IPS-20b (cell line): Measurements from ENCODE around the gene HTR2B.
"Not testable (repeated sequence)": the region's sequence is repeated elsewhere in the genome, so short reads cannot be mapped to it uniquely, and the experiment has no call there.

ENCODE experiments used
- H3K27ac ChIP-seq: one replicate; pipeline ENCODE4 v1.5.1; 2013; ENCODE audit warnings: low read length
- H3K27me3 ChIP-seq: 2 replicates; pipeline ENCODE4 v1.6.1; 2013; ENCODE audit warnings: mild to moderate bottlenecking, low read length, inconsistent platforms; ENCODE audit not compliant: insufficient read depth
- H3K36me3 ChIP-seq: 2 replicates; pipeline ENCODE4 v1.6.1; 2013; ENCODE audit warnings: low read depth, mild to moderate bottlenecking, inconsistent platforms, low read length, moderate library complexity; ENCODE audit not compliant: insufficient read depth
- H3K4me1 ChIP-seq: 2 replicates; pipeline ENCODE4 v1.6.1; 2013; ENCODE audit warnings: mild to moderate bottlenecking, control low read depth, inconsistent platforms, low read length, moderate library complexity; ENCODE audit not compliant: insufficient read depth
- H3K4me3 ChIP-seq: 2 replicates; pipeline ENCODE4 v1.5.1; 2013; ENCODE audit warnings: mild to moderate bottlenecking, low read length, inconsistent platforms
- H3K9ac ChIP-seq: 2 replicates; pipeline ENCODE4 v1.6.1; 2013; ENCODE audit warnings: low read depth, mild to moderate bottlenecking, inconsistent platforms, low read length, moderate library complexity
- H3K9me3 ChIP-seq: 2 replicates; pipeline ENCODE4 v1.6.1; 2013; ENCODE audit warnings: mild to moderate bottlenecking, low read depth, low read length, inconsistent platforms; ENCODE audit not compliant: insufficient read depth

Gene HTR2B

GRCh38 chr2:231160701-231161100 lies 35.9 kb upstream of the HTR2B start:
- Histone ChIP-seq H3K4me1 (peaks cover 13% of the 10 kb centered on the region), H3K9ac (no peak overlapping the region), H3K9me3 (no peaks in the 10 kb centered on the region), H3K27ac (no peak overlapping the region), H3K36me3 (peaks cover 55% of the 10 kb centered on the region), H3K27me3 (no peaks in the 10 kb centered on the region), H3K4me3 (no peak overlapping the region)

- H3K4me1 ChIP-seq = peaks cover 13% of the 10 kb centered on the region
- H3K9me3 ChIP-seq = no peaks in the 10 kb centered on the region
- H3K27ac ChIP-seq = no peak overlapping the region
- H3K9ac ChIP-seq = no peak overlapping the region
- no peak overlapping the region for H3K4me3 ChIP-seq
- no peaks in the 10 kb centered on the region for H3K27me3 ChIP-seq
- peaks cover 53% of the 10 kb centered on the region for H3K36me3 ChIP-seq
Measured at GRCh38 chr2:231159306-231159705, 34.5 kb upstream of the HTR2B start.

- no peaks in the 10 kb centered on the region for H3K9me3 ChIP-seq
- no peak overlapping the region for H3K27ac ChIP-seq
- H3K4me1 ChIP-seq = no peaks in the 10 kb centered on the region
- H3K36me3 ChIP-seq = peaks cover 56% of the 10 kb centered on the region
- no peak overlapping the region for H3K4me3 ChIP-seq
- H3K9ac ChIP-seq = no peak overlapping the region
- no peaks in the 10 kb centered on the region for H3K27me3 ChIP-seq
Measured at GRCh38 chr2:231152800-231153557, 28.1 kb upstream of the HTR2B start.

- no peak overlapping the region for H3K9ac ChIP-seq
- H3K27me3 ChIP-seq = no peaks in the 10 kb centered on the region
- H3K36me3 ChIP-seq = peaks cover 47% of the 10 kb centered on the region
- no peaks in the 10 kb centered on the region for H3K9me3 ChIP-seq
- no peaks in the 10 kb centered on the region for H3K4me1 ChIP-seq
- no peak overlapping the region for H3K27ac ChIP-seq
- no peak overlapping the region for H3K4me3 ChIP-seq
Measured at GRCh38 chr2:231146665-231147064, 21.8 kb upstream of the HTR2B start.

GRCh38 chr2:231144896-231145295 lies 20.1 kb upstream of the HTR2B start:
- Histone ChIP-seq H3K9ac (no peak overlapping the region), H3K9me3 (no peaks in the 10 kb centered on the region), H3K27me3 (no peaks in the 10 kb centered on the region), H3K27ac (no peak overlapping the region), H3K4me1 (no peaks in the 10 kb centered on the region), H3K4me3 (no peak overlapping the region), H3K36me3 (peaks cover 41% of the 10 kb centered on the region)

DNA sequence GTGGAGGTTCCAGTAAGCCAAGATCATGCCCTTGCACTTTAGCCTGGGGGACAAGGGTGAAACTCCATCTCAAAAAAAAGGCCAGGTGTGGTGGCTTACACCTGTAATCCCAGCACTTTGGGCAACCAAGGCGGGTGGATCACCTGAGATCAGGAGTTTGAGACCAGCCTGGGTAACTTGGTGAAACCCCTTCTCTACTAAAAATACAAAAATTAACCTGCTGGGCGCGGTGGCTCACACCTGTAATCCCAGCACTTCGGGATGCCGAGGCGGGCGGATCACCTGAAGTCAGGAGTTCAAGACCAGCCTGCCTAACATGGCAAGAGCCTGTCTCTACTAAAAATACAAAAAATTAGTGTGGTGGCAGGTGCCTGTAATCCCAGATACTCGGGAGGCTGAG lies 16.0 kb upstream of the HTR2B start:
- H3K36me3 ChIP-seq = peaks cover 20% of the 10 kb centered on the region; the same call in 1 of the 2 replicates
- H3K27ac ChIP-seq, H3K27me3 ChIP-seq, H3K9me3 ChIP-seq, H3K4me3 ChIP-seq, H3K9ac ChIP-seq, H3K4me1 ChIP-seq: not testable (repeated sequence)

GRCh38 chr2:231139796-231140195 lies 15.0 kb upstream of the HTR2B start:
- H3K27me3 ChIP-seq = no peaks in the 10 kb centered on the region

GRCh38 chr2:231138699-231139098 lies 13.9 kb upstream of the HTR2B start:
- H3K4me1 ChIP-seq = peaks cover 2% of the 10 kb centered on the region; the same call in 1 of the 2 replicates
- peaks cover 20% of the 10 kb centered on the region; the same call in 1 of the 2 replicates for H3K36me3 ChIP-seq
- no peaks in the 10 kb centered on the region for H3K9me3 ChIP-seq
- H3K27me3 ChIP-seq = no peaks in the 10 kb centered on the region
- H3K4me3 ChIP-seq = no peak overlapping the region
- no peak overlapping the region for H3K27ac ChIP-seq
- no peak overlapping the region for H3K9ac ChIP-seq

More at GRCh38 chr2:231139796-231140195, 15.0 kb upstream of the HTR2B start:
- no peak overlapping the region for H3K9ac ChIP-seq
- H3K4me1 ChIP-seq = no peaks in the 10 kb centered on the region
- no peak overlapping the region for H3K27ac ChIP-seq
- peaks cover 20% of the 10 kb centered on the region; the same call in 1 of the 2 replicates for H3K36me3 ChIP-seq
- H3K9me3 ChIP-seq = no peaks in the 10 kb centered on the region
- no peak overlapping the region for H3K4me3 ChIP-seq

GRCh38 chr2:231134910-231135655 lies 10.2 kb upstream of the HTR2B start:
- H3K9ac ChIP-seq = no peak overlapping the region
- no peak overlapping the region for H3K27ac ChIP-seq
- H3K36me3 ChIP-seq = peaks cover 20% of the 10 kb centered on the region; the same call in 1 of the 2 replicates
- H3K4me3 ChIP-seq = no peak overlapping the region
- H3K4me1 ChIP-seq = peaks cover 17% of the 10 kb centered on the region; the same call in 1 of the 2 replicates
- no peaks in the 10 kb centered on the region for H3K27me3 ChIP-seq
- no peaks in the 10 kb centered on the region for H3K9me3 ChIP-seq

DNA sequence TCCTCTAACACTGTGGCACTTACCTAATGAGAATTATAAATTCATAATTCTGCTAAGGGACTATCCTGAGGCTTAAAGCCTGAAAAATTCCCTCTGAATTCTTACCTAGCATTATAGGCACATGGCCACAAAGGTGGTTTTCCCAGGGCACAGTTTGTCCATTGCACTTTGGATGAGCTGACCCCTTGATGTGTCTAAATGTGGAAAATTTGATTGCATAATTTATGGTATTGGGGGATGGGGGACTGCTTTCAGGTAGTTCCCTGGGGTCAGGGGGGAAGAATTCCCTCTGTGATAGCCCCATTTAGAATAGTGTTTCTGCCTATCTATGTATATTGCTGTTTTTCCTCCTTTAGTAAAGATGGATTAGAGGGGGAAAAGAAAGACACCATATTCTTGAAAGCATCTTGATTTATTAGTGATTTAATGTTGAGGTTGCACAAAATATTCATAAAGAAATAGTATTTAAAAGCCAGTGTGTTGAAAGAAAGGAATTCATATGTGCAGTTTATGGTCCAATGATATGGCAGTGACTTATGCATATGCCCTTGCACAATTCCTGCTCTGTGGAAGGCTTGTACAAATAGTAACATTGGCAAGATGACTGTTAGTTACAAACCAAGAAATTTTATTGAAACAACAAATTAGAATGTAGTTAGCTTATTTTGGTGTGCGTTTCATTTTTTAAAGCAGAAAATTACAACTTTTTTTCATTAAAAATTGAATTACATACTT lies 8.7 kb upstream of the HTR2B start:
- H3K4me1 ChIP-seq = peaks cover 17% of the 10 kb centered on the region; the same call in 1 of the 2 replicates
- no peak overlapping the region for H3K9ac ChIP-seq
- H3K4me3 ChIP-seq = no peak overlapping the region
- H3K27me3 ChIP-seq = no peaks in the 10 kb centered on the region
- no peak overlapping the region for H3K27ac ChIP-seq
- H3K9me3 ChIP-seq = no peaks in the 10 kb centered on the region
- H3K36me3 ChIP-seq = peaks cover 11% of the 10 kb centered on the region; the same call in 1 of the 2 replicates

GRCh38 chr2:231132129-231132528 lies 7.3 kb upstream of the HTR2B start:
- no peak overlapping the region for H3K4me3 ChIP-seq
- peaks cover 17% of the 10 kb centered on the region; the same call in 1 of the 2 replicates for H3K4me1 ChIP-seq
- H3K27me3 ChIP-seq = no peaks in the 10 kb centered on the region
- H3K9ac ChIP-seq = no peak overlapping the region
- no peaks in the 10 kb centered on the region for H3K36me3 ChIP-seq
- no peaks in the 10 kb centered on the region for H3K9me3 ChIP-seq
- H3K27ac ChIP-seq = no peak overlapping the region
